ENCODE measurements around the gene RAB7A.

GRCh38 chr3:128707928-128708494 lies 18.0 kb upstream of the RAB7A start:
- TF ChIP-seq POLR2A (IDR thresholded peaks at IDR 0.05) (no peak), CTCF (IDR thresholded peaks at IDR 0.05) (no peak), EP300 (IDR thresholded peaks at IDR 0.05) (no peak)

Data from stomach (tissue), 4 donors.